H1 (cell line): Measurements from ENCODE around the gene OPHN1. TPM values are rescaled to one million over a fixed set of nuclear protein-coding genes. Genes with fewer than 3 reads are reported as not detected.

Experiments used
- CTCF ChIA-PET: fragments of 300-600 bp; sonication (Branson Sonifier 250); formaldehyde crosslinking; loops from one replicate; lab custom pipeline; 2021; ENCODE audit not compliant: partially characterized antibody; lab: Charles Lee
- POLR2A ChIA-PET: fragments of 300-600 bp; sonication (Branson Sonifier 250); formaldehyde crosslinking; loops from one replicate; lab custom pipeline; 2021; ENCODE audit warnings: inconsistent platforms; ENCODE audit not compliant: partially characterized antibody; lab: Charles Lee
- DNase-seq, 2 experiments: peaks; one replicate each; pipeline versions ENCODE4 v3.0.0 to v3.0.0-alpha.2; 2010 to 2022; ENCODE audit warnings: low spot score in 2 of 2, low read depth in 1 of 2, mixed read lengths in 1 of 2
- FAIRE-seq: peaks from 2 replicates; lab custom pipeline; 2011; peaks lifted over from hg19 to GRCh38; lab: Jason Lieb, UNC
- H2AFZ ChIP-seq: 2 replicates; pipeline ENCODE4 v1.8.1; 2012; ENCODE audit warnings: low read length, inconsistent platforms
- H2AK5ac ChIP-seq: 2 replicates; pipeline ENCODE4 v1.6.1; 2013; ENCODE audit warnings: low read depth, low read length
- H2BK120ac ChIP-seq: replicated peaks from 2 replicates; pipeline ENCODE3; 2013; ENCODE audit warnings: low read depth, low read length, inconsistent platforms
- H2BK12ac ChIP-seq: 2 replicates; pipeline ENCODE4 v1.6.1; 2013; ENCODE audit warnings: low read depth, low read length
- H2BK15ac ChIP-seq: 2 replicates; pipeline ENCODE4 v1.6.1; 2013; ENCODE audit warnings: low read length
- H2BK20ac ChIP-seq: 2 replicates; pipeline ENCODE4 v1.6.1; 2013; ENCODE audit warnings: low read length
- H2BK5ac ChIP-seq: 2 replicates; pipeline ENCODE4 v1.6.1; 2013; ENCODE audit warnings: low read depth, low read length
- H3K14ac ChIP-seq: 2 replicates; pipeline ENCODE4 v1.6.1; 2013; ENCODE audit warnings: inconsistent platforms; ENCODE audit not compliant: insufficient read length
- H3K18ac ChIP-seq: 2 replicates; pipeline ENCODE4 v1.6.1; 2013; ENCODE audit warnings: low read length; ENCODE audit errors: extremely low read depth
- H3K23ac ChIP-seq: 2 replicates; pipeline ENCODE4 v1.6.1; 2013; ENCODE audit warnings: inconsistent platforms; ENCODE audit not compliant: insufficient read length
- H3K23me2 ChIP-seq: 2 replicates; pipeline ENCODE4 v1.6.1; 2013; ENCODE audit warnings: low read depth, low read length
- H3K27ac ChIP-seq: 2 replicates; pipeline ENCODE4 v1.6.1; 2011; ENCODE audit warnings: low read depth, low read length, inconsistent platforms
- H3K27me3 ChIP-seq, 4 experiments: replicated peaks in 1 of 4; 1 replicate in 1 of 4; 2 replicates in 3 of 4; pipeline versions ENCODE4 v1.6.1 to v1.8.1; 2011 to 2013; ENCODE audit warnings: low read length in 3 of 4, mild to moderate bottlenecking in 3 of 4, inconsistent platforms in 2 of 4, mixed read lengths in 2 of 4, moderate library complexity in 1 of 4; ENCODE audit not compliant: control insufficient read depth in 3 of 4, insufficient read depth in 3 of 4; ENCODE audit errors: extremely low read depth in 1 of 4
- H3K36me3 ChIP-seq, 4 experiments: 2 replicates each; pipeline versions ENCODE4 v1.6.1 to v1.8.1; 2011 to 2013; ENCODE audit warnings: mild to moderate bottlenecking in 4 of 4, low read length in 3 of 4, moderate library complexity in 2 of 4, control low read depth in 1 of 4, inconsistent platforms in 1 of 4; ENCODE audit not compliant: insufficient read depth in 4 of 4, control insufficient read depth in 2 of 4
- H3K4ac ChIP-seq: replicated peaks from 2 replicates; pipeline ENCODE3; 2013; ENCODE audit warnings: low read length, low read depth, mixed read lengths, inconsistent platforms; ENCODE audit not compliant: insufficient read length
- H3K4me1 ChIP-seq, 4 experiments: replicated peaks in 1 of 4; 1 replicate in 1 of 4; 2 replicates in 3 of 4; pipeline versions ENCODE4 v1.6.1 to v1.8.1; 2011 to 2013; ENCODE audit warnings: low read length in 3 of 4, inconsistent platforms in 2 of 4, mixed read lengths in 1 of 4; ENCODE audit not compliant: insufficient read depth in 4 of 4, control insufficient read depth in 3 of 4
- H3K4me2 ChIP-seq, 2 experiments: 2 replicates each; pipeline versions ENCODE4 v1.6.1 to v1.8.1; 2011 to 2013; ENCODE audit warnings: low read depth in 2 of 2, low read length in 2 of 2, control low read depth in 1 of 2, inconsistent platforms in 1 of 2, mild to moderate bottlenecking in 1 of 2; ENCODE audit not compliant: insufficient read depth in 1 of 2
- H3K4me3 ChIP-seq, 4 experiments: fragments of 200-600, 300-600 bp in 1 of 4; sonication (generic), shearing (Covaris generic), sonication (Bioruptor Twin) in 1 of 4; 2 replicates each; pipeline versions ENCODE4 v1.5.1 to v1.8.1; 2011 to 2016; ENCODE audit warnings: low read length in 4 of 4, low read depth in 3 of 4, control low read depth in 2 of 4, inconsistent platforms in 2 of 4, mild to moderate bottlenecking in 2 of 4, mixed read lengths in 1 of 4, moderate library complexity in 1 of 4; ENCODE audit not compliant: insufficient read depth in 2 of 4; ENCODE audit errors: extremely low read depth in 1 of 4
- H3K56ac ChIP-seq: replicated peaks from 2 replicates; pipeline ENCODE3; 2013; ENCODE audit warnings: low read depth, mild to moderate bottlenecking, mixed read lengths, low read length, inconsistent platforms; ENCODE audit not compliant: insufficient read length
- H3K79me1 ChIP-seq: 2 replicates; pipeline ENCODE4 v1.6.1; 2013; ENCODE audit warnings: low read depth, low read length, control low read depth
- H3K79me2 ChIP-seq, 2 experiments: 2 replicates each; pipeline versions ENCODE4 v1.6.1 to v1.8.1; 2012 to 2013; ENCODE audit warnings: low read length in 2 of 2, mild to moderate bottlenecking in 2 of 2, inconsistent platforms in 1 of 2; ENCODE audit not compliant: insufficient read depth in 2 of 2, control insufficient read depth in 1 of 2
- H3K9ac ChIP-seq, 4 experiments: replicated peaks in 1 of 4; 1 replicate in 1 of 4; 2 replicates in 3 of 4; pipeline versions ENCODE4 v1.6.1 to v1.8.1; 2011 to 2013; ENCODE audit warnings: low read depth in 3 of 4, low read length in 3 of 4, control low read depth in 2 of 4, mild to moderate bottlenecking in 2 of 4, moderate library complexity in 2 of 4, inconsistent platforms in 1 of 4; ENCODE audit errors: extremely low read depth in 1 of 4
- H3K9me3 ChIP-seq, 2 experiments: 2 replicates each; pipeline versions ENCODE4 v1.6.1 to v1.8.1; 2012 to 2013; ENCODE audit warnings: mild to moderate bottlenecking in 2 of 2, moderate library complexity in 2 of 2, control low read depth in 1 of 2, inconsistent platforms in 1 of 2, low read depth in 1 of 2, low read length in 1 of 2, mixed read lengths in 1 of 2; ENCODE audit not compliant: insufficient read depth in 2 of 2
- H4K20me1 ChIP-seq, 2 experiments: replicated peaks in 1 of 2; 2 replicates each; pipeline versions ENCODE3 to v1.8.1; 2011 to 2013; ENCODE audit warnings: inconsistent platforms in 2 of 2, low read length in 2 of 2, mild to moderate bottlenecking in 1 of 2; ENCODE audit not compliant: insufficient read depth in 2 of 2, control insufficient read depth in 1 of 2
- H4K5ac ChIP-seq: 2 replicates; pipeline ENCODE4 v1.6.1; 2013; ENCODE audit warnings: low read length, low read depth, mixed read lengths, inconsistent platforms; ENCODE audit not compliant: insufficient read length
- H4K8ac ChIP-seq: 2 replicates; pipeline ENCODE4 v1.8.0; 2013; ENCODE audit warnings: mild to moderate bottlenecking, moderate library complexity, low read length, inconsistent platforms; ENCODE audit not compliant: insufficient read depth; ENCODE audit errors: extremely low read depth
- H4K91ac ChIP-seq: replicated peaks from 2 replicates; pipeline ENCODE3; 2013; ENCODE audit warnings: low read length, mixed read lengths, inconsistent platforms; ENCODE audit not compliant: insufficient read length
- EP300 ChIP-seq, 2 experiments: IDR thresholded peaks; 1 replicate in 1 of 2; 2 replicates in 1 of 2; pipeline ENCODE4 v1.6.1; 2011 to 2012; ENCODE audit warnings: low read depth in 2 of 2, low read length in 2 of 2, mild to moderate bottlenecking in 2 of 2, borderline replicate concordance in 1 of 2, inconsistent platforms in 1 of 2, moderate library complexity in 1 of 2
- SIN3A ChIP-seq, 2 experiments: IDR thresholded peaks in 1 of 2; conservative IDR thresholded peaks in 1 of 2; 2 replicates each; pipeline ENCODE4 v1.6.1; 2011 to 2012; ENCODE audit warnings: low read length in 2 of 2, improper control_type of control experiment in 1 of 2, low read depth in 1 of 2, mild to moderate bottlenecking in 1 of 2
- SP2 ChIP-seq: IDR thresholded peaks from 2 replicates; pipeline ENCODE4 v1.6.1; 2012; ENCODE audit warnings: mild to moderate bottlenecking, low read length, inconsistent platforms
- TEAD4 ChIP-seq: IDR thresholded peaks from 2 replicates; pipeline ENCODE4 v1.6.1; 2012; ENCODE audit warnings: low read depth, low read length, inconsistent platforms, mixed read lengths
- ZNF274 ChIP-seq: IDR thresholded peaks from 2 replicates; pipeline ENCODE4 v1.7.0; 2012; ENCODE audit warnings: low read length, borderline replicate concordance; ENCODE audit errors: extremely low read depth
- WGBS, 2 experiments: shearing (Covaris generic) in 1 of 2; methylation state at CpG; one replicate each; pipeline versions ENCODE4 v1.1.6 to v1.1.7; 2013 to 2015; ENCODE audit warnings: low lambda C conversion rate in 2 of 2, mixed read lengths in 2 of 2, inconsistent platforms in 1 of 2, low coverage in 1 of 2, missing lambda C conversion rate in 1 of 2; ENCODE audit not compliant: insufficient replicate concordance in 2 of 2, insufficient coverage in 1 of 2, insufficient read length in 1 of 2; ENCODE audit errors: extremely low coverage in 1 of 2, missing lambda C conversion rate in 1 of 2; 5-methylcytosine and 5-hydroxymethylcytosine counted together
- polyA plus RNA-seq, 7 experiments: library from polyadenylated mRNA; depleted of rRNA in 3 of 7; stranded (reverse) in 5 of 7; unstranded in 2 of 7; fragments of >200 nt in 5 of 7; fragments of 200-250 nt in 2 of 7; gene quantifications; 1 replicate in 5 of 7; 2 replicates in 1 of 7; 4 replicates in 1 of 7; pipeline versions ENCODE4 v1.2.1 to v1.2.3, GENCODE V29; 2011 to 2013; ENCODE audit warnings: missing spikeins in 2 of 7, mixed read lengths in 2 of 7
- total RNA-seq: library from RNA; stranded (reverse); fragmentation: NEBNext Ultra II Directional; extraction: Animal tissue kit (Norgen Biotek cat#: 25700); gene quantifications from 2 replicates; pipeline ENCODE4 v1.2.1, GENCODE V29; 2021

Gene OPHN1
- total and polyA plus RNA-seq, 2 of the 8 experiments (the other 6 are each of a cell fraction or from before 2014, with no cell fraction given), result 1.2 to 3.5 TPM

DNA sequence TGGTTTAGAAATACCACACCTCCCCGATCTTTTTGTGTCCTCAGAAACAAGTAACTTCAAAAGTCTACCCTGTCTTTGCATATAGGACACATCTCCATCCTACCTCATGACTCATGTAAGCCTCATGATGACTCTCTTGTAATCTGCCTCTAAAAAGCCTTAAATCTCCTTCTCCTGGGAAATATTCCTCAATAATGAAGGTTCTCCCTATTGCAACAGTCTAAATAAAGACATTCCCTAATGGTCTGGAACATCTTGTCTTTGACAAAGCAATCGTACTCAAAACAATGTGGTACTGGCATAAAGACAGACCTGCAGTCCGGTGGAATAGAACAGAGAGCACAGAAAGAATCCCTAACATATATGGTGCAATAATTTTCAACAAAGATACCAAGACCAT lies 257.7 kb downstream of the OPHN1 start:
- Histone ChIP-seq H3K4ac (no peak overlapping the region), H3K56ac (no peak overlapping the region), H3K18ac (no peak overlapping the region), H3K4me2 (no peak overlapping the region), H2BK12ac (no peak overlapping the region), H4K20me1 (no peaks in the 10 kb centered on the region), H4K8ac (no peak overlapping the region), H2BK20ac (no peak overlapping the region), H3K23me2 (no peaks in the 10 kb centered on the region), H4K5ac (no peak overlapping the region), H3K23ac (no peak overlapping the region), H3K14ac (no peak overlapping the region), H3K4me3 (no peak overlapping the region), H3K79me2 (no peaks in the 10 kb centered on the region), H3K4me1 (no peaks in the 10 kb centered on the region), H2BK5ac (no peak overlapping the region), H3K9me3 (no peaks in the 10 kb centered on the region), H3K27ac (no peak overlapping the region), H3K36me3 (no peaks in the 10 kb centered on the region), H4K91ac (no peak overlapping the region), H3K27me3 (no peaks in the 10 kb centered on the region), H2BK15ac (no peak overlapping the region), H2BK120ac (no peak overlapping the region), H2AFZ (no peak overlapping the region), H2AK5ac (no peak overlapping the region), H3K79me1 (no peaks in the 10 kb centered on the region), H3K9ac (no peak overlapping the region)
- no peak for FAIRE-seq
- CTCF ChIA-PET, result no interaction called here
- 100% methylated on average over 3 of the region's 3 CpGs; no CpG with 5 or more reads in 1 of the 2 experiments for WGBS, 2 experiments
- TF ChIP-seq EP300 (IDR thresholded peaks at IDR 0.05; ENCODE audit: borderline replicate concordance in 1 of 2, low read depth in 2 of 2, low read length in 2 of 2) (no peak), TEAD4 (no peak), SIN3A (conservative IDR thresholded peaks at IDR 0.05 in 1 of 2, IDR thresholded peaks at IDR 0.05 in 1 of 2; ENCODE audit: low read depth in 1 of 2, low read length in 2 of 2) (no peak), ZNF274 (no peak), SP2 (no peak)
- no peak for DNase-seq
- POLR2A ChIA-PET, result no interaction called here
